ENCODE data around the gene CNTN4. TPM values are rescaled to one million over a fixed set of nuclear protein-coding genes. Genes with fewer than 3 reads are reported as not detected.

Gene CNTN4
- total and polyA plus RNA-seq, 2 of the 8 experiments (the other 6 are each of a cell fraction or from before 2014, with no cell fraction given): 0.41 to 2.2 TPM

DNA sequence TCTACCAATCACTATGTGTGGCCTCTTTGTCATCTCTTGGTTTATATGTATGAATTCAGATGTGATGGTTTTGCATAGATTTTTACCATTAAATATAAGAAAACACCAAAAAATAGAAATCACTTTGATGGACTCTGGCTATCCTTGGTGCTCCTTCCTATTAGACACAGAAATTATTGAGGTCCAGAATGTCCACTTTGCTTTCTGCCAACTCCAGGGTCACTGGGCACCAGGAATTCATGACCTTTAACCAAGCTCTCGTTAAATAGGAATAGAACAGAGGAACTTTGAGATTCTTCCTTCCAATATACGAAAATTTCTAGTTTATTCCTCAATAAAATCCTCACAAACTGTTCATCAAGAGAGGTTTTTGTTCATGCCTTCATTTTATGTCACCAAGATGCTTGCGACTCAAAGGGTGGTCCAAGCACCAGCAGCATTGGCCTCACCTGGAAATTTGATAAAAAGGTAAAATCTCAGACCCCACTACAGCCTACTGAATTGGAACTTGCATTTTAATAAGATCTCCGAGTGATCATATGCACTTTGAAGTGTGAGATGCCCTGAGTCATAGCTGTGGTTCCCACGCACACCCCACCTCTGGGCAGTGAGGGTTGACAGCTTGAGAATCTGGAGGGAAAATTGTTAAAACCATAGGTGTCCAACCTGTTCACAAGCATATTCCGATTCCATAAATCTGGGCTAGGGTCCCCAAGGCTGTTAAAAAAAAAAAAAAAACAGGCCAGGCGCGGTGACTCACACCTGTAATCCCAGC is 725.0 kb downstream of the CNTN4 start:
- no peak overlapping the region for H3K27ac ChIP-seq (ENCODE audit: low read depth, low read length)
- no peak overlapping the region for H2AFZ ChIP-seq (ENCODE audit: low read length)
- no peak overlapping the region for H3K23ac ChIP-seq (ENCODE audit: insufficient read length)
- no peaks in the 10 kb centered on the region for H4K20me1 ChIP-seq (replicated peaks in 1 of 2; ENCODE audit: control insufficient read depth in 1 of 2, insufficient read depth in 2 of 2, low read length in 2 of 2)
- H3K79me2 ChIP-seq (ENCODE audit: control insufficient read depth in 1 of 2, insufficient read depth in 2 of 2, low read length in 2 of 2): no peaks in the 10 kb centered on the region
- H3K27me3 ChIP-seq (replicated peaks in 1 of 4; ENCODE audit: control insufficient read depth in 3 of 4, extremely low read depth in 1 of 4, insufficient read depth in 3 of 4, low read length in 3 of 4): no peaks in the 10 kb centered on the region
- no peaks in the 10 kb centered on the region for H3K23me2 ChIP-seq (ENCODE audit: low read depth, low read length)
- CTCF ChIA-PET (ENCODE audit: partially characterized antibody): no interaction called here
- POLR2A ChIA-PET (ENCODE audit: partially characterized antibody): no interaction called here
- no peak overlapping the region for H4K5ac ChIP-seq (ENCODE audit: insufficient read length, low read depth, low read length)
- 87% methylated on average over 5 of the region's 8 CpGs; no CpG with 5 or more reads in 1 of the 2 experiments for WGBS, 2 experiments (ENCODE audit: extremely low coverage in 1 of 2, insufficient coverage in 1 of 2, insufficient read length in 1 of 2, insufficient replicate concordance in 2 of 2, low coverage in 1 of 2, low lambda C conversion rate in 2 of 2, missing lambda C conversion rate in 1 of 2)
- H2BK12ac ChIP-seq (ENCODE audit: low read depth, low read length): no peak overlapping the region
- no peak overlapping the region for H3K4me3 ChIP-seq (ENCODE audit: extremely low read depth in 1 of 4, insufficient read depth in 2 of 4, low read depth in 3 of 4, low read length in 4 of 4)
- H3K18ac ChIP-seq (ENCODE audit: extremely low read depth, low read length): no peak overlapping the region
- no peak for FAIRE-seq
- H2BK5ac ChIP-seq (ENCODE audit: low read depth, low read length): no peak overlapping the region
- no peak overlapping the region for H2AK5ac ChIP-seq (ENCODE audit: low read depth, low read length)
- H3K9me3 ChIP-seq (ENCODE audit: insufficient read depth in 2 of 2, low read depth in 1 of 2, low read length in 1 of 2): no peaks in the 10 kb centered on the region
- no peak overlapping the region for H2BK120ac ChIP-seq (replicated peaks; ENCODE audit: low read depth, low read length)
- H3K56ac ChIP-seq (replicated peaks; ENCODE audit: insufficient read length, low read depth, low read length): no peak overlapping the region
- H4K8ac ChIP-seq (ENCODE audit: extremely low read depth, insufficient read depth, low read length): no peak overlapping the region
- H3K14ac ChIP-seq (ENCODE audit: insufficient read length): no peak overlapping the region
- no peak overlapping the region for H4K91ac ChIP-seq (replicated peaks; ENCODE audit: insufficient read length, low read length)
- no peak overlapping the region for H3K4me2 ChIP-seq (ENCODE audit: insufficient read depth in 1 of 2, low read depth in 2 of 2, low read length in 2 of 2)
- no peaks in the 10 kb centered on the region for H3K4me1 ChIP-seq (replicated peaks in 1 of 4; ENCODE audit: control insufficient read depth in 3 of 4, insufficient read depth in 4 of 4, low read length in 3 of 4)
- H2BK20ac ChIP-seq (ENCODE audit: low read length): no peak overlapping the region
- no peaks in the 10 kb centered on the region for H3K79me1 ChIP-seq (ENCODE audit: low read depth, low read length)
- DNase-seq (ENCODE audit: low read depth in 1 of 2, low spot score in 2 of 2): no peak
- H3K4ac ChIP-seq (replicated peaks; ENCODE audit: insufficient read length, low read depth, low read length): no peak overlapping the region
- no peak overlapping the region for H2BK15ac ChIP-seq (ENCODE audit: low read length)
- no peaks in the 10 kb centered on the region for H3K36me3 ChIP-seq (ENCODE audit: control insufficient read depth in 2 of 4, insufficient read depth in 4 of 4, low read length in 3 of 4)
- H3K9ac ChIP-seq (replicated peaks in 1 of 4; ENCODE audit: extremely low read depth in 1 of 4, low read depth in 3 of 4, low read length in 3 of 4): no peak overlapping the region
- TF ChIP-seq YY1 (IDR thresholded peaks at IDR 0.05; ENCODE audit: low read depth, low read length): no peak
- no peak for TF ChIP-seq SP1 (IDR thresholded peaks at IDR 0.05; ENCODE audit: low read depth, low read length)
- no peak for TF ChIP-seq HDAC2 (IDR thresholded peaks at IDR 0.05; ENCODE audit: borderline replicate concordance in 1 of 2, low read depth in 2 of 2, low read length in 2 of 2)
- no peak for TF ChIP-seq EP300 (IDR thresholded peaks at IDR 0.05; ENCODE audit: borderline replicate concordance in 1 of 2, low read depth in 2 of 2, low read length in 2 of 2)
- TF ChIP-seq SIRT6 (IDR thresholded peaks at IDR 0.05; ENCODE audit: low read length): no peak
- TF ChIP-seq NRF1 (IDR thresholded peaks at IDR 0.05; ENCODE audit: low read depth, low read length): no peak
- TF ChIP-seq CBX5 (IDR thresholded peaks at IDR 0.05; ENCODE audit: low read depth, low read length): no peak
- TF ChIP-seq TBP (IDR thresholded peaks at IDR 0.05; ENCODE audit: low read depth, low read length): no peak
- no peak for TF ChIP-seq CBX8 (IDR thresholded peaks at IDR 0.05; ENCODE audit: borderline replicate concordance, low read depth, low read length)
- no peak for TF ChIP-seq ZNF274 (IDR thresholded peaks at IDR 0.05; ENCODE audit: borderline replicate concordance, extremely low read depth, low read length)
- no peak for TF ChIP-seq BACH1 (IDR thresholded peaks at IDR 0.05; ENCODE audit: low read length)
- TF ChIP-seq FOSL1 (IDR thresholded peaks at IDR 0.05; ENCODE audit: insufficient read depth, low read depth, low read length): no peak
